WTC11 (cell line): ENCODE measurements around the gene UNC119. TPM values are rescaled to one million over a fixed set of nuclear protein-coding genes. Genes with fewer than 3 reads are reported as not detected.

ENCODE experiments used
- ATAC-seq: fragments of 200-7000 bp; cut with Tn5 transposase; 2 replicates; pipeline ENCODE4 v1.10.0; 2021; ENCODE audit warnings: mild to moderate bottlenecking, moderate library complexity
- CTCF ChIA-PET: fragments of 300-600 bp; sonication (Branson Sonifier 250); formaldehyde crosslinking; loops from one replicate; lab custom pipeline; 2021; ENCODE audit warnings: antibody characterized with exemption; lab: Charles Lee
- POLR2A ChIA-PET: fragments of 350-600 bp; sonication (Branson Sonifier 250); formaldehyde crosslinking; loops from one replicate; lab custom pipeline; 2021; ENCODE audit warnings: antibody characterized with exemption; lab: Charles Lee
- DNase-seq: peaks from one replicate; pipeline ENCODE4 v3.0.0; 2021; ENCODE audit warnings: low spot score
- H3K27ac Mint-ChIP-seq: 2 replicates; pipeline ENCODE4 v1.8.0; 2021; ENCODE audit warnings: mixed read lengths
- H3K27me3 Mint-ChIP-seq: 2 replicates; pipeline ENCODE4 v1.8.0; 2021; ENCODE audit warnings: low read depth, mild to moderate bottlenecking, moderate library complexity, mixed read lengths
- H3K36me3 Mint-ChIP-seq: 2 replicates; pipeline ENCODE4 v1.8.0; 2021; ENCODE audit warnings: mixed read lengths
- H3K4me1 Mint-ChIP-seq: 2 replicates; pipeline ENCODE4 v1.8.0; 2022; ENCODE audit warnings: mixed read lengths
- H3K4me3 Mint-ChIP-seq: 2 replicates; pipeline ENCODE4 v1.8.0; 2021; ENCODE audit warnings: mild to moderate bottlenecking, moderate library complexity, mixed read lengths
- H3K9me3 Mint-ChIP-seq: 2 replicates; pipeline ENCODE4 v1.8.0; 2021; ENCODE audit warnings: mixed read lengths
- CREB1 ChIP-seq: sonication (generic); formaldehyde crosslinking; IDR thresholded peaks from 2 replicates; pipeline ENCODE4 v1.8.0; 2023; ENCODE audit warnings: mild to moderate bottlenecking, missing genetic modification reagents
- ELF4 ChIP-seq: sonication (generic); formaldehyde crosslinking; IDR thresholded peaks from 2 replicates; pipeline ENCODE4 v1.8.1; 2022; ENCODE audit warnings: low read depth, mild to moderate bottlenecking, moderate library complexity, missing genetic modification reagents
- ETV6 ChIP-seq: sonication (generic); formaldehyde crosslinking; IDR thresholded peaks from 2 replicates; pipeline ENCODE4 v1.8.1; 2022; ENCODE audit warnings: mild to moderate bottlenecking, missing genetic modification reagents
- GTF2I ChIP-seq: fragments of 250-450 bp; sonication (Bioruptor Pico); conservative IDR thresholded peaks from 2 replicates; pipeline ENCODE4 v1.4.0; 2021; ENCODE audit warnings: mild to moderate bottlenecking
- HMGA2 ChIP-seq: fragments of 250-450 bp; sonication (Bioruptor Pico); IDR thresholded peaks from 2 replicates; pipeline ENCODE4 v1.4.0; 2021; ENCODE audit warnings: mild to moderate bottlenecking, moderate library complexity
- MYBL2 ChIP-seq: sonication (generic); formaldehyde crosslinking; IDR thresholded peaks from 2 replicates; pipeline ENCODE4 v1.8.1; 2023; ENCODE audit warnings: mild to moderate bottlenecking, moderate library complexity, missing genetic modification reagents
- NFE2L1 ChIP-seq: sonication (generic); formaldehyde crosslinking; IDR thresholded peaks from 2 replicates; pipeline ENCODE4 v1.8.1; 2023; ENCODE audit warnings: missing genetic modification reagents
- NFYB ChIP-seq: sonication (generic); formaldehyde crosslinking; conservative IDR thresholded peaks from 2 replicates; pipeline ENCODE4 v1.8.0; 2022; ENCODE audit warnings: low read depth, missing genetic modification reagents
- TCF7 ChIP-seq: sonication (generic); formaldehyde crosslinking; IDR thresholded peaks from 2 replicates; pipeline ENCODE4 v1.8.0; 2022; ENCODE audit warnings: mild to moderate bottlenecking, low read depth, missing genetic modification reagents, moderate library complexity
- ZNF317 ChIP-seq: sonication (generic); formaldehyde crosslinking; IDR thresholded peaks from 2 replicates; pipeline ENCODE4 v1.8.1; 2023; ENCODE audit warnings: low read depth, mild to moderate bottlenecking, moderate library complexity, missing genetic modification reagents, borderline replicate concordance
- ZNF396 ChIP-seq: fragments of 250-450 bp; sonication (Bioruptor Pico); IDR thresholded peaks from 2 replicates; pipeline ENCODE4 v1.8.0; 2021; ENCODE audit warnings: mild to moderate bottlenecking, moderate library complexity, borderline replicate concordance
- ZNF416 ChIP-seq: fragments of 250-450 bp; sonication (Bioruptor Pico); IDR thresholded peaks from 2 replicates; pipeline ENCODE4 v1.9.0; 2021; ENCODE audit warnings: mild to moderate bottlenecking, inconsistent platforms
- total RNA-seq: library from RNA; stranded (reverse); gene quantifications from 3 replicates; pipeline ENCODE4 v1.2.3, GENCODE V29; 2021
- TF ChIP-seq, protein P1 (sequence below): sonication (generic); formaldehyde crosslinking; IDR thresholded peaks from 2 replicates; pipeline ENCODE4 v1.8.0; 2022; ENCODE audit warnings: mild to moderate bottlenecking, missing genetic modification reagents
- TF ChIP-seq, protein P2 (sequence below): sonication (generic); formaldehyde crosslinking; IDR thresholded peaks from 2 replicates; pipeline ENCODE4 v1.8.0; 2022; ENCODE audit warnings: mild to moderate bottlenecking, missing genetic modification reagents
- TF ChIP-seq, protein P3 (sequence below): fragments of 250-450 bp; sonication (Bioruptor Pico); IDR thresholded peaks from 2 replicates; pipeline ENCODE4 v1.9.0; 2021; ENCODE audit warnings: mild to moderate bottlenecking
- TF ChIP-seq, protein P4 (sequence below): fragments of 250-450 bp; sonication (Bioruptor Pico); conservative IDR thresholded peaks from 2 replicates; pipeline ENCODE4 v1.9.0; 2021; ENCODE audit warnings: mild to moderate bottlenecking
- TF ChIP-seq, protein P5 (sequence below): sonication (generic); formaldehyde crosslinking; IDR thresholded peaks from 2 replicates; pipeline ENCODE4 v1.8.1; 2023; ENCODE audit warnings: mild to moderate bottlenecking, missing genetic modification reagents
- TF ChIP-seq, protein P6 (sequence below): sonication (generic); formaldehyde crosslinking; IDR thresholded peaks from 2 replicates; pipeline ENCODE4 v1.8.1; 2023; ENCODE audit warnings: mild to moderate bottlenecking, missing genetic modification reagents

UNC119 gene
- total RNA-seq, 1 experiment from 2014 or later, result 59.6 TPM

DNA sequence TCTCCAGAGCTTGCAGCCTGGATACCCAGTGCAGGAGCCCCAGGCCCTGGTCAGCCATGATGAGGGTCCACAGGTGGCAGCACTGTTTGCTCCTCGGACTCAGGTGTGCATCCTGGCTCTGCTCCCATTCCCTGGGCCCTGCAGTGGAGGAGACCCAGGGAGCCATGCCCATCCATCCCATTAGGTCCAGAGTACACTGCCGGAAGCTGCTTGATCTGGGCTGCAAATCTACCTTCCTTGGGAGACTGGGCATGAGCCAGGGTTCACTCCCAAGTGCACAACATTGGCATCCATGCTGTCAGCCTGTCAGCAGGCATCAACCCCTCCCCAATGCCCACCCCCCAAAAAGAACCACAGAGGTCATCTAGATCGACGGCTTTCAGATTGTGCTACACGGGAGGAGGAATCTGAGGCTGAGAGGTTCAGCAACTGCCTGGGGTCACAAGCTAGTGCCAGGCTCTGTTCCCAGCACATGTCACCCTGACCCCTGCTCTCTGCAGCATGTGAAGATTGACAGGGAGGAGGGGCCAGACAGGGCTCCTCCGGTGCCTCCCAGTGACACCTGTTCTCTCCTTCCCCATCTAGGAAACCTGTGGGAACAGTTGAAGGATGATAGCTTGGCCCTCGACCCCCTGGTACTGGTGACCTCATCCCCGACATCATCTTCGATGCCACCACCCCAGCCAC lies 15.7 kb downstream of the UNC119 start:
- H3K27ac Mint-ChIP-seq, result no peak overlapping the region
- POLR2A ChIA-PET, result interaction anchor here (0.6 to 0.9 kb wide), 2 partner anchors 9 to 68 kb away, joined by 3 to 4 read pairs; no protein-coding TSS in a partner anchor
- H3K4me3 Mint-ChIP-seq, result no peak overlapping the region
- no peaks in the 10 kb centered on the region for H3K4me1 Mint-ChIP-seq
- CTCF ChIA-PET, result interaction anchor here (0.9 to 1.9 kb wide), 8 partner anchors 9 to 156 kb away, joined by 3 to 12 read pairs (median 4); no protein-coding TSS in a partner anchor
- ATAC-seq, result no peak
- TF ChIP-seq HMGA2 (CRISPR knock-in tag), result no peak
- TF ChIP-seq CREB1 (CRISPR knock-in tag), result no peak
- no peak for TF ChIP-seq MYBL2 (CRISPR knock-in tag)
- no peak for TF ChIP-seq TCF7 (CRISPR knock-in tag)
- no peak for TF ChIP-seq ELF4 (CRISPR knock-in tag)
- TF ChIP-seq, protein P1, sequence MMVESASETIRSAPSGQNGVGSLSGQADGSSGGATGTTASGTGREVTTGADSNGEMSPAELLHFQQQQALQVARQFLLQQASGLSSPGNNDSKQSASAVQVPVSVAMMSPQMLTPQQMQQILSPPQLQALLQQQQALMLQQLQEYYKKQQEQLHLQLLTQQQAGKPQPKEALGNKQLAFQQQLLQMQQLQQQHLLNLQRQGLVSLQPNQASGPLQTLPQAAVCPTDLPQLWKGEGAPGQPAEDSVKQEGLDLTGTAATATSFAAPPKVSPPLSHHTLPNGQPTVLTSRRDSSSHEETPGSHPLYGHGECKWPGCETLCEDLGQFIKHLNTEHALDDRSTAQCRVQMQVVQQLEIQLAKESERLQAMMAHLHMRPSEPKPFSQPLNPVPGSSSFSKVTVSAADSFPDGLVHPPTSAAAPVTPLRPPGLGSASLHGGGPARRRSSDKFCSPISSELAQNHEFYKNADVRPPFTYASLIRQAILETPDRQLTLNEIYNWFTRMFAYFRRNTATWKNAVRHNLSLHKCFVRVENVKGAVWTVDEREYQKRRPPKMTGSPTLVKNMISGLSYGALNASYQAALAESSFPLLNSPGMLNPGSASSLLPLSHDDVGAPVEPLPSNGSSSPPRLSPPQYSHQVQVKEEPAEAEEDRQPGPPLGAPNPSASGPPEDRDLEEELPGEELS (CRISPR knock-in tag), result no peak
- TF ChIP-seq, protein P2, sequence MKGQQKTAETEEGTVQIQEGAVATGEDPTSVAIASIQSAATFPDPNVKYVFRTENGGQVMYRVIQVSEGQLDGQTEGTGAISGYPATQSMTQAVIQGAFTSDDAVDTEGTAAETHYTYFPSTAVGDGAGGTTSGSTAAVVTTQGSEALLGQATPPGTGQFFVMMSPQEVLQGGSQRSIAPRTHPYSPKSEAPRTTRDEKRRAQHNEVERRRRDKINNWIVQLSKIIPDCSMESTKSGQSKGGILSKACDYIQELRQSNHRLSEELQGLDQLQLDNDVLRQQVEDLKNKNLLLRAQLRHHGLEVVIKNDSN (CRISPR knock-in tag), result no peak
- TF ChIP-seq, protein P3, sequence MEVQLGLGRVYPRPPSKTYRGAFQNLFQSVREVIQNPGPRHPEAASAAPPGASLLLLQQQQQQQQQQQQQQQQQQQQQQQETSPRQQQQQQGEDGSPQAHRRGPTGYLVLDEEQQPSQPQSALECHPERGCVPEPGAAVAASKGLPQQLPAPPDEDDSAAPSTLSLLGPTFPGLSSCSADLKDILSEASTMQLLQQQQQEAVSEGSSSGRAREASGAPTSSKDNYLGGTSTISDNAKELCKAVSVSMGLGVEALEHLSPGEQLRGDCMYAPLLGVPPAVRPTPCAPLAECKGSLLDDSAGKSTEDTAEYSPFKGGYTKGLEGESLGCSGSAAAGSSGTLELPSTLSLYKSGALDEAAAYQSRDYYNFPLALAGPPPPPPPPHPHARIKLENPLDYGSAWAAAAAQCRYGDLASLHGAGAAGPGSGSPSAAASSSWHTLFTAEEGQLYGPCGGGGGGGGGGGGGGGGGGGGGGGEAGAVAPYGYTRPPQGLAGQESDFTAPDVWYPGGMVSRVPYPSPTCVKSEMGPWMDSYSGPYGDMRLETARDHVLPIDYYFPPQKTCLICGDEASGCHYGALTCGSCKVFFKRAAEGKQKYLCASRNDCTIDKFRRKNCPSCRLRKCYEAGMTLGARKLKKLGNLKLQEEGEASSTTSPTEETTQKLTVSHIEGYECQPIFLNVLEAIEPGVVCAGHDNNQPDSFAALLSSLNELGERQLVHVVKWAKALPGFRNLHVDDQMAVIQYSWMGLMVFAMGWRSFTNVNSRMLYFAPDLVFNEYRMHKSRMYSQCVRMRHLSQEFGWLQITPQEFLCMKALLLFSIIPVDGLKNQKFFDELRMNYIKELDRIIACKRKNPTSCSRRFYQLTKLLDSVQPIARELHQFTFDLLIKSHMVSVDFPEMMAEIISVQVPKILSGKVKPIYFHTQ (CRISPR knock-in tag), result no peak
- TF ChIP-seq ZNF396, result no peak
- TF ChIP-seq, protein P4, sequence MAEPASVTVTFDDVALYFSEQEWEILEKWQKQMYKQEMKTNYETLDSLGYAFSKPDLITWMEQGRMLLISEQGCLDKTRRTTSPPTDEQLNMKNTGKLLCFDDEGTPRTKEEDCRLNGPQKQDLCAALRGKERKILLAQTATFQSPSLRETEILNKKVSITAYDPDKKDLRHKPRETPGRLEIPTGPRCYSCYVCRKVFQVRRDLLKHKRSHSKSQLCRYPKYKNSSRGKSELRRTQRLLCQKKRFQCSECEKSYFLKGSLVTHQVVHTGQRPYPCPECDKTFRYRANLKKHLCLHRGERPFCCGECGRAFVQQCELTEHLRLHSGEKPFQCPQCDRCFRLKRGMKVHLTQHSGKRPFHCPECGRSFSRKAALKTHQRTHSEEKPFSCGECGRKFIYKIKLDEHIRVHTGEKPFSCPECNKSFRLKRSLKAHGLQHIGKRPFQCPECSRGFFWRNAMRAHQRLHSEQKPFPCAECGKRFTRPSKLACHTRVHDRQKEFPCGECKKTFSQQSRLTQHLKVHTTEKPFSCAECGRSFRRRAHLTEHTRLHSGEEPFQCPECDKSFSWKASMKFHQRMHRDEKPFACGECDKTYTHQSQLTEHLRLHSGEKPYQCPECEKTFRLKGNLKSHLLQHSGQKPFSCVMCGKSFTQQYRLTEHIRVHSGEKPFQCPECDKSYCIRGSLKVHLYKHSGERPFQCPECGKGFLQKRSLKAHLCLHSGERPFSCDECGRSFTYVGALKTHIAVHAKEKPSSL (CRISPR knock-in tag), result no peak
- no peak for TF ChIP-seq ZNF317 (CRISPR knock-in tag)
- TF ChIP-seq ETV6 (CRISPR knock-in tag), result no peak
- TF ChIP-seq, protein P5, sequence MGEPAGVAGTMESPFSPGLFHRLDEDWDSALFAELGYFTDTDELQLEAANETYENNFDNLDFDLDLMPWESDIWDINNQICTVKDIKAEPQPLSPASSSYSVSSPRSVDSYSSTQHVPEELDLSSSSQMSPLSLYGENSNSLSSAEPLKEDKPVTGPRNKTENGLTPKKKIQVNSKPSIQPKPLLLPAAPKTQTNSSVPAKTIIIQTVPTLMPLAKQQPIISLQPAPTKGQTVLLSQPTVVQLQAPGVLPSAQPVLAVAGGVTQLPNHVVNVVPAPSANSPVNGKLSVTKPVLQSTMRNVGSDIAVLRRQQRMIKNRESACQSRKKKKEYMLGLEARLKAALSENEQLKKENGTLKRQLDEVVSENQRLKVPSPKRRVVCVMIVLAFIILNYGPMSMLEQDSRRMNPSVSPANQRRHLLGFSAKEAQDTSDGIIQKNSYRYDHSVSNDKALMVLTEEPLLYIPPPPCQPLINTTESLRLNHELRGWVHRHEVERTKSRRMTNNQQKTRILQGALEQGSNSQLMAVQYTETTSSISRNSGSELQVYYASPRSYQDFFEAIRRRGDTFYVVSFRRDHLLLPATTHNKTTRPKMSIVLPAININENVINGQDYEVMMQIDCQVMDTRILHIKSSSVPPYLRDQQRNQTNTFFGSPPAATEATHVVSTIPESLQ (CRISPR knock-in tag), result no peak
- TF ChIP-seq ZNF416 (CRISPR knock-in tag), result no peak
- TF ChIP-seq, protein P6, sequence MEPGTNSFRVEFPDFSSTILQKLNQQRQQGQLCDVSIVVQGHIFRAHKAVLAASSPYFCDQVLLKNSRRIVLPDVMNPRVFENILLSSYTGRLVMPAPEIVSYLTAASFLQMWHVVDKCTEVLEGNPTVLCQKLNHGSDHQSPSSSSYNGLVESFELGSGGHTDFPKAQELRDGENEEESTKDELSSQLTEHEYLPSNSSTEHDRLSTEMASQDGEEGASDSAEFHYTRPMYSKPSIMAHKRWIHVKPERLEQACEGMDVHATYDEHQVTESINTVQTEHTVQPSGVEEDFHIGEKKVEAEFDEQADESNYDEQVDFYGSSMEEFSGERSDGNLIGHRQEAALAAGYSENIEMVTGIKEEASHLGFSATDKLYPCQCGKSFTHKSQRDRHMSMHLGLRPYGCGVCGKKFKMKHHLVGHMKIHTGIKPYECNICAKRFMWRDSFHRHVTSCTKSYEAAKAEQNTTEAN (CRISPR knock-in tag), result no peak
- TF ChIP-seq GTF2I (CRISPR knock-in tag), result no peak
- no peak for TF ChIP-seq NFYB
- no peak for TF ChIP-seq NFE2L1
- TF ChIP-seq, all 79 proteins: peak for 0
- Mint-ChIP-seq H3K9me3 (no peaks in the 10 kb centered on the region), H3K27me3 (no peaks in the 10 kb centered on the region), H3K36me3 (no peaks in the 10 kb centered on the region)
- no peak for DNase-seq
